Measurements from ENCODE around the gene ARID1B. TPM values are rescaled to one million over a fixed set of nuclear protein-coding genes. Genes with fewer than 3 reads are reported as not detected.
A peak's percentile ranks its signal among the peaks of the same experiment; 100 is the strongest.

ARID1B gene
- total RNA-seq, 2 experiments from 2014 or later: 90.1 to 164 TPM

- Histone ChIP-seq H3K9me2 (ENCODE audit: insufficient read depth, low read length) (no peaks in the 10 kb centered on the region), H3K36me3 (ENCODE audit: insufficient read depth, low read length) (peaks cover 47% of the 10 kb centered on the region), H3K27ac (ENCODE audit: low read depth, low read length, poor library complexity, severe bottlenecking) (no peak overlapping the region), H2AFZ (ENCODE audit: low read length) (no peak overlapping the region), H4K20me1 (ENCODE audit: insufficient read depth, low read length) (no peaks in the 10 kb centered on the region), H3K4me3 (ENCODE audit: low read depth, low read length, poor library complexity, severe bottlenecking) (no peak overlapping the region), H3K4me1 (ENCODE audit: insufficient read depth, low read length, poor library complexity, severe bottlenecking) (no peaks in the 10 kb centered on the region), H3K9me3 (ENCODE audit: low read length) (no peaks in the 10 kb centered on the region), H3K4me2 (ENCODE audit: low read length) (no peak overlapping the region), H3K79me2 (ENCODE audit: insufficient read depth, low read depth, low read length) (no peaks in the 10 kb centered on the region)
- ChIA-PET CTCF (ENCODE audit: unreplicated experiment) (no interaction called here), POLR2A (interaction anchor here (0.6 to 1.1 kb wide), 3 partner anchors 8 to 256 kb away, joined by 3 to 7 read pairs (median 3); no protein-coding TSS in a partner anchor)
- BruUV-seq (replicated peaks): TSS peak; percentile 9
- TF ChIP-seq EZH2phosphoT487 (IDR thresholded peaks at IDR 0.05; ENCODE audit: borderline replicate concordance, low read depth, low read length) (no peak), CTCF (conservative IDR thresholded peaks at IDR 0.05; ENCODE audit: low read length) (no peak)
- DNase-seq (ENCODE audit: low spot score): no peak
- intact Hi-C loops (cut with micrococcal nuclease; ENCODE audit: unreplicated experiment): no loop called here
These were observed 309.5 kb downstream of the ARID1B start for GRCh38 chr6:157086632-157087031.

- ChIA-PET CTCF (ENCODE audit: unreplicated experiment) (no interaction called here), POLR2A (no interaction called here)
- no peak overlapping the region for H3K4me3 ChIP-seq (ENCODE audit: low read depth, low read length, poor library complexity, severe bottlenecking)
- no peak overlapping the region for H3K4me2 ChIP-seq (ENCODE audit: low read length)
- H3K36me3 ChIP-seq (ENCODE audit: insufficient read depth, low read length): peaks cover 50% of the 10 kb centered on the region
- BruUV-seq (replicated peaks): no TSS peak
- no peak overlapping the region for H3K27ac ChIP-seq (ENCODE audit: low read depth, low read length, poor library complexity, severe bottlenecking)
- no peaks in the 10 kb centered on the region for H4K20me1 ChIP-seq (ENCODE audit: insufficient read depth, low read length)
- no peaks in the 10 kb centered on the region for H3K9me3 ChIP-seq (ENCODE audit: low read length)
- TF ChIP-seq CTCF (conservative IDR thresholded peaks at IDR 0.05; ENCODE audit: low read length): no peak
- TF ChIP-seq EZH2phosphoT487 (IDR thresholded peaks at IDR 0.05; ENCODE audit: borderline replicate concordance, low read depth, low read length): no peak
- H3K79me2 ChIP-seq (ENCODE audit: insufficient read depth, low read depth, low read length): no peaks in the 10 kb centered on the region
- no peaks in the 10 kb centered on the region for H3K4me1 ChIP-seq (ENCODE audit: insufficient read depth, low read length, poor library complexity, severe bottlenecking)
- H2AFZ ChIP-seq (ENCODE audit: low read length): no peak overlapping the region
- no peaks in the 10 kb centered on the region for H3K9me2 ChIP-seq (ENCODE audit: insufficient read depth, low read length)
- no peak for DNase-seq (ENCODE audit: low spot score)
- intact Hi-C loops (cut with micrococcal nuclease; ENCODE audit: unreplicated experiment): no loop called here
These were observed 310.8 kb downstream of the ARID1B start for GRCh38 chr6:157087974-157088373.

DNA sequence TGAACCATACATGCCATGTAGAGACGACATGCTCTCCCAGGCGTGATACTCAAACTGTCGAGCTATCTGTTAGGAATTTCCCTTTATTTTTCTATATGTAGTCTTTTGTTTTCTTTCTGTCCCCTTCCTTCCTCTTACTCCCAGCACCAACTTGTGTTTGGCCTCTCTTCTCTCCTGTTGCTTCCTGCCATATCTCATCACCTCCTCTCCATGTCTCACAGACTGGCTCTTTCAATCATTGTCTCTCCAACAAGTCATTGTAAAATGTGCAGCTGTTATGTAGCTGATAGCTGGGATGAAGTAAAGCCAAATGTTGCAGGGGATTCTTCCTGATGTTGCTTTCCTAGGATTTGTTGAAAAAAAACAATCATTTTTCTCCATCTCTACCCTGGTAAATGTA is 311.7 kb downstream of the ARID1B start:
- TF ChIP-seq CTCF (conservative IDR thresholded peaks at IDR 0.05; ENCODE audit: low read length) (no peak), EZH2phosphoT487 (IDR thresholded peaks at IDR 0.05; ENCODE audit: borderline replicate concordance, low read depth, low read length) (no peak)
- no TSS peak for BruUV-seq (replicated peaks)
- H3K27ac ChIP-seq (ENCODE audit: low read depth, low read length, poor library complexity, severe bottlenecking): no peak overlapping the region
- H3K4me1 ChIP-seq (ENCODE audit: insufficient read depth, low read length, poor library complexity, severe bottlenecking): peaks cover 6% of the 10 kb centered on the region
- no peaks in the 10 kb centered on the region for H3K79me2 ChIP-seq (ENCODE audit: insufficient read depth, low read depth, low read length)
- POLR2A ChIA-PET: no interaction called here
- intact Hi-C loops (cut with micrococcal nuclease; ENCODE audit: unreplicated experiment): no loop called here
- H2AFZ ChIP-seq (ENCODE audit: low read length): no peak overlapping the region
- no peaks in the 10 kb centered on the region for H4K20me1 ChIP-seq (ENCODE audit: insufficient read depth, low read length)
- no peaks in the 10 kb centered on the region for H3K9me3 ChIP-seq (ENCODE audit: low read length)
- H3K4me2 ChIP-seq (ENCODE audit: low read length): no peak overlapping the region
- H3K4me3 ChIP-seq (ENCODE audit: low read depth, low read length, poor library complexity, severe bottlenecking): no peak overlapping the region
- DNase-seq (ENCODE audit: low spot score): no peak
- peaks cover 56% of the 10 kb centered on the region for H3K36me3 ChIP-seq (ENCODE audit: insufficient read depth, low read length)
- no peaks in the 10 kb centered on the region for H3K9me2 ChIP-seq (ENCODE audit: insufficient read depth, low read length)
- CTCF ChIA-PET (ENCODE audit: unreplicated experiment): no interaction called here

Measured in OCI-LY7 (cell line).